Measurements from ENCODE around the gene SH2D7.

Gene SH2D7

GRCh38 chr15:78088773-78089080, 3.6 kb upstream of the SH2D7 start:
- no peak for DNase-seq (ENCODE audit: low read depth)
- no peak overlapping the region for H3K4me3 ChIP-seq (ENCODE audit: control insufficient read depth, low read depth, low read length)
- TF ChIP-seq CTCF (IDR thresholded peaks at IDR 0.05; ENCODE audit: control insufficient read depth, insufficient read depth, low read depth, low read length, missing control alignments): no peak

GRCh38 chr15:78090422-78091063, 1.8 kb upstream of the SH2D7 start:
- no peak for DNase-seq (ENCODE audit: low read depth)
- no peak for TF ChIP-seq CTCF (IDR thresholded peaks at IDR 0.05; ENCODE audit: control insufficient read depth, insufficient read depth, low read depth, low read length, missing control alignments)
- H3K4me3 ChIP-seq (ENCODE audit: control insufficient read depth, low read depth, low read length): no peak overlapping the region

GRCh38 chr15:78093242-78094020, 1.1 kb downstream of the SH2D7 start:
- no peak for TF ChIP-seq CTCF (IDR thresholded peaks at IDR 0.05; ENCODE audit: control insufficient read depth, insufficient read depth, low read depth, low read length, missing control alignments)
- DNase-seq (ENCODE audit: low read depth): peak; percentile 68
- no peak overlapping the region for H3K4me3 ChIP-seq (ENCODE audit: control insufficient read depth, low read depth, low read length)

- H3K4me3 ChIP-seq (ENCODE audit: control insufficient read depth, low read depth, low read length): no peak overlapping the region
- DNase-seq (ENCODE audit: low read depth): no peak
- no peak for TF ChIP-seq CTCF (IDR thresholded peaks at IDR 0.05; ENCODE audit: control insufficient read depth, insufficient read depth, low read depth, low read length, missing control alignments)
Measured at GRCh38 chr15:78097667-78098066, 5.3 kb downstream of the SH2D7 start.

- DNase-seq (ENCODE audit: low read depth): no peak
- H3K4me3 ChIP-seq (ENCODE audit: control insufficient read depth, low read depth, low read length): no peak overlapping the region
- TF ChIP-seq CTCF (IDR thresholded peaks at IDR 0.05; ENCODE audit: control insufficient read depth, insufficient read depth, low read depth, low read length, missing control alignments): no peak
Measured at GRCh38 chr15:78098131-78098755, 5.9 kb downstream of the SH2D7 start.

GRCh38 chr15:78100886-78101285, 8.5 kb downstream of the SH2D7 start:
- DNase-seq (ENCODE audit: low read depth): no peak
- H3K4me3 ChIP-seq (ENCODE audit: control insufficient read depth, low read depth, low read length): no peak overlapping the region
- TF ChIP-seq CTCF (IDR thresholded peaks at IDR 0.05; ENCODE audit: control insufficient read depth, insufficient read depth, low read depth, low read length, missing control alignments): no peak

Data from AG09309 (cell line).